Suprapubic skin (tissue), 4 donors: Measurements from ENCODE around the gene VSNL1. TPM values are rescaled to one million over a fixed set of nuclear protein-coding genes. Genes with fewer than 3 reads are reported as not detected.

ENCODE experiments used
- DNase-seq, 2 donors: peaks; one replicate each; pipeline ENCODE4 v3.0.0-alpha.2; 2019; ENCODE audit warnings: low spot score in 2 of 2
- H3K27ac ChIP-seq: fragments of 200-600 bp; sonication (generic); one replicate; pipeline ENCODE4 v1.5.1; 2019
- H3K27me3 ChIP-seq: fragments of 200-600 bp; sonication (generic); one replicate; pipeline ENCODE4 v1.5.1; 2019
- H3K36me3 ChIP-seq: fragments of 200-600 bp; sonication (generic); one replicate; pipeline ENCODE4 v1.5.1; 2019
- H3K4me1 ChIP-seq: fragments of 200-600 bp; sonication (generic); one replicate; pipeline ENCODE4 v1.5.1; 2019
- H3K4me3 ChIP-seq: fragments of 200-600 bp; sonication (generic); one replicate; pipeline ENCODE4 v1.5.1; 2019; ENCODE audit warnings: mild to moderate bottlenecking
- H3K9me3 ChIP-seq: fragments of 200-600 bp; sonication (generic); one replicate; pipeline ENCODE4 v1.5.1; 2019
- CTCF ChIP-seq, 2 donors: fragments of 200-600 bp in 1 of 2; fragments of 450-650 bp in 1 of 2; sonication (generic) in 1 of 2; IDR thresholded peaks; one replicate each; pipeline ENCODE4 v1.5.1; 2016 to 2019; ENCODE audit warnings: antibody characterized with exemption in 2 of 2, mild to moderate bottlenecking in 1 of 2, moderate library complexity in 1 of 2
- EP300 ChIP-seq: sonication (generic); formaldehyde crosslinking; IDR thresholded peaks from one replicate; pipeline ENCODE4 v1.6.1; 2017; ENCODE audit warnings: antibody characterized with exemption
- POLR2A ChIP-seq, 2 donors: fragments of 450-650 bp; IDR thresholded peaks; one replicate each; pipeline ENCODE4 v1.6.1; 2017; ENCODE audit warnings: antibody characterized with exemption in 2 of 2, mild to moderate bottlenecking in 2 of 2, moderate library complexity in 2 of 2
- POLR2AphosphoS5 ChIP-seq, 3 donors: sonication (generic); formaldehyde crosslinking; IDR thresholded peaks; one replicate each; pipeline ENCODE4 v1.6.1; 2017; ENCODE audit warnings: antibody characterized with exemption in 3 of 3
- WGBS: methylation state at CpG from one replicate; pipeline ENCODE4 v1.1.5; 2018; 5-methylcytosine and 5-hydroxymethylcytosine counted together
- total RNA-seq, 4 donors: library from RNA; depleted of rRNA; stranded (reverse); fragments of >200 nt; gene quantifications; one replicate each; pipeline ENCODE4 v1.1.0, GENCODE V29; 2016

The VSNL1 gene
- total RNA-seq, 4 donors from 2014 or later: 6.0 to 18.8 (median 15.2) TPM

- peak in 1 of 2 donors; percentile 79 for DNase-seq
- peak in 2 of 3 donors; percentile 22 to 79 for TF ChIP-seq POLR2AphosphoS5 (IDR thresholded peaks at IDR 0.05)
- no peak for TF ChIP-seq EP300
- TF ChIP-seq CTCF (IDR thresholded peaks at IDR 0.05): no peak
- Histone ChIP-seq H3K36me3 (no peaks in the 10 kb centered on the region), H3K4me3 (peak overlapping the region; percentile 65), H3K27me3 (peaks cover 26% of the 10 kb centered on the region), H3K9me3 (no peaks in the 10 kb centered on the region), H3K4me1 (peaks cover 32% of the 10 kb centered on the region), H3K27ac (peak overlapping the region; percentile 86)
- 2% methylated on average over 21 of the region's 52 CpGs for WGBS
Measured at GRCh38 chr2:17538844-17539554, 1.5 kb upstream of the VSNL1 start.

GRCh38 chr2:17539611-17540092 is 844 bp upstream of the VSNL1 start:
- H3K4me3 ChIP-seq: peak overlapping the region; percentile 65
- H3K36me3 ChIP-seq: no peaks in the 10 kb centered on the region
- peak overlapping the region; percentile 86 for H3K27ac ChIP-seq
- peaks cover 33% of the 10 kb centered on the region for H3K4me1 ChIP-seq
- TF ChIP-seq POLR2AphosphoS5 (IDR thresholded peaks at IDR 0.05): no peak
- no peak for TF ChIP-seq EP300
- TF ChIP-seq POLR2A (IDR thresholded peaks at IDR 0.05): no peak
- no peak for TF ChIP-seq CTCF (IDR thresholded peaks at IDR 0.05)
- no peaks in the 10 kb centered on the region for H3K9me3 ChIP-seq
- WGBS: 3% methylated on average over 13 of the region's 13 CpGs
- peaks cover 26% of the 10 kb centered on the region for H3K27me3 ChIP-seq
- peak in 1 of 2 donors; percentile 49 for DNase-seq

- Histone ChIP-seq H3K36me3 (no peaks in the 10 kb centered on the region), H3K27ac (peak overlapping the region; percentile 86), H3K27me3 (peaks cover 26% of the 10 kb centered on the region), H3K9me3 (no peaks in the 10 kb centered on the region), H3K4me3 (peak overlapping the region; percentile 65), H3K4me1 (peaks cover 33% of the 10 kb centered on the region)
- no peak for DNase-seq
- WGBS: 3% methylated on average over 21 of the region's 21 CpGs
- TF ChIP-seq POLR2A (IDR thresholded peaks at IDR 0.05) (no peak), CTCF (IDR thresholded peaks at IDR 0.05) (no peak), EP300 (no peak), POLR2AphosphoS5 (IDR thresholded peaks at IDR 0.05) (no peak)
Measured at GRCh38 chr2:17540813-17541530, 476 bp downstream of the VSNL1 start.

GRCh38 chr2:17541531-17541950 is 1.0 kb downstream of the VSNL1 start:
- DNase-seq: no peak
- Histone ChIP-seq H3K27me3 (peaks cover 26% of the 10 kb centered on the region), H3K27ac (peak overlapping the region; percentile 86), H3K9me3 (no peaks in the 10 kb centered on the region), H3K36me3 (no peaks in the 10 kb centered on the region), H3K4me1 (peaks cover 33% of the 10 kb centered on the region), H3K4me3 (peak overlapping the region; percentile 65)
- TF ChIP-seq CTCF (IDR thresholded peaks at IDR 0.05) (no peak), POLR2AphosphoS5 (IDR thresholded peaks at IDR 0.05) (no peak), POLR2A (IDR thresholded peaks at IDR 0.05) (no peak), EP300 (no peak)
- WGBS: 4% methylated on average over 12 of the region's 12 CpGs

GRCh38 chr2:17542471-17542870 is 2.0 kb downstream of the VSNL1 start:
- 69% methylated on average over 2 of the region's 2 CpGs for WGBS
- Histone ChIP-seq H3K4me3 (no peak overlapping the region), H3K27me3 (peaks cover 26% of the 10 kb centered on the region), H3K9me3 (no peaks in the 10 kb centered on the region), H3K36me3 (no peaks in the 10 kb centered on the region), H3K27ac (no peak overlapping the region), H3K4me1 (peaks cover 33% of the 10 kb centered on the region)
- TF ChIP-seq POLR2AphosphoS5 (IDR thresholded peaks at IDR 0.05): no peak
- TF ChIP-seq POLR2A (IDR thresholded peaks at IDR 0.05): no peak
- no peak for DNase-seq
